ENCODE data around the gene PRKCB. TPM values are rescaled to one million over a fixed set of nuclear protein-coding genes. Genes with fewer than 3 reads are reported as not detected.

Gene PRKCB
- total and polyA plus RNA-seq, 2 of the 8 experiments (the other 6 are each of a cell fraction or from before 2014, with no cell fraction given) = 7.1 to 12.1 TPM

DNA sequence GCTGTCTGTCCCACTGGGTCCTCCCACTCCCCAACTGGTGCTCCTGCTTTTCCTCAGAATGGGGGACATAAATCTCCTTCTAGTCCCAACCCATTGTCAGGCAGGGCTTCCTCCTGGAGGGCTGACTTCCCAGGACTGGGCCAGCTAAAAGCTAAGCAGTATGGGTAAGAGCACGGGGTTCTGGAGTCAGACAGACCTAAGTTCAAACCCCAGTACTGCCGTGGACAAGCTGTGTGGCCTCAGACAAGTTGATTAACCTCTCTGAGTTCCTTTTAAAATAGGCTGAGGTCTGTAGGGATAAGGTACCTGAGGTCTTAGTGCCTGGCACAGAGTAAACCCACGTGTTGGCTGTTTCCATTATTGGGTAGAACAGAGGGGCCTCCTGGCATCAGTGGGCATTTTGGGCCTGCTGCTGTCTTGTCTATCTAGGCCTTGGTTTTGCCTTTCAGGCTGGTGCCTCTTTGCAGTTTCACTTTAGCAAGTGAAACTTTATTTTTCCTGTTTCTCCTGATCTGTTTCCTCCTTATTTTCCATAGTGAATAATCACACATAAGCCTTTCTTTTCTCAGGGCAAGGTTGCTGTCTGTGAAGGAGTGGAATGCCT is 114.6 kb downstream of the PRKCB start:
- DNase-seq (ENCODE audit: low read depth in 1 of 2, low spot score in 2 of 2) (no peak), FAIRE-seq (no peak)
- 82% methylated on average over 3 of the region's 3 CpGs; no CpG with 5 or more reads in 1 of the 2 experiments for WGBS, 2 experiments (ENCODE audit: extremely low coverage in 1 of 2, insufficient coverage in 1 of 2, insufficient read length in 1 of 2, insufficient replicate concordance in 2 of 2, low coverage in 1 of 2, low lambda C conversion rate in 2 of 2, missing lambda C conversion rate in 1 of 2)
- Histone ChIP-seq H3K36me3 (ENCODE audit: control insufficient read depth in 2 of 4, insufficient read depth in 4 of 4, low read length in 3 of 4) (no peaks in the 10 kb centered on the region), H3K4me2 (ENCODE audit: insufficient read depth in 1 of 2, low read depth in 2 of 2, low read length in 2 of 2) (no peak overlapping the region), H3K9ac (replicated peaks in 1 of 4; ENCODE audit: extremely low read depth in 1 of 4, low read depth in 3 of 4, low read length in 3 of 4) (no peak overlapping the region), H3K56ac (replicated peaks; ENCODE audit: insufficient read length, low read depth, low read length) (no peak overlapping the region), H3K9me3 (ENCODE audit: insufficient read depth in 2 of 2, low read depth in 1 of 2, low read length in 1 of 2) (no peaks in the 10 kb centered on the region), H3K4ac (replicated peaks; ENCODE audit: insufficient read length, low read depth, low read length) (no peak overlapping the region), H3K27ac (ENCODE audit: low read depth, low read length) (no peak overlapping the region), H2BK15ac (ENCODE audit: low read length) (no peak overlapping the region), H2AK5ac (ENCODE audit: low read depth, low read length) (no peak overlapping the region), H3K18ac (ENCODE audit: extremely low read depth, low read length) (no peak overlapping the region), H4K20me1 (replicated peaks in 1 of 2; ENCODE audit: control insufficient read depth in 1 of 2, insufficient read depth in 2 of 2, low read length in 2 of 2) (no peaks in the 10 kb centered on the region), H3K4me3 (ENCODE audit: extremely low read depth in 1 of 4, insufficient read depth in 2 of 4, low read depth in 3 of 4, low read length in 4 of 4) (no peak overlapping the region), H3K14ac (ENCODE audit: insufficient read length) (no peak overlapping the region), H4K5ac (ENCODE audit: insufficient read length, low read depth, low read length) (no peak overlapping the region), H4K8ac (ENCODE audit: extremely low read depth, insufficient read depth, low read length) (no peak overlapping the region), H2BK120ac (replicated peaks; ENCODE audit: low read depth, low read length) (no peak overlapping the region), H4K91ac (replicated peaks; ENCODE audit: insufficient read length, low read length) (no peak overlapping the region), H3K79me2 (ENCODE audit: control insufficient read depth in 1 of 2, insufficient read depth in 2 of 2, low read length in 2 of 2) (no peaks in the 10 kb centered on the region), H3K79me1 (ENCODE audit: low read depth, low read length) (no peaks in the 10 kb centered on the region), H2BK20ac (ENCODE audit: low read length) (no peak overlapping the region), H3K23ac (ENCODE audit: insufficient read length) (no peak overlapping the region), H3K23me2 (ENCODE audit: low read depth, low read length) (no peaks in the 10 kb centered on the region), H2BK5ac (ENCODE audit: low read depth, low read length) (no peak overlapping the region), H2BK12ac (ENCODE audit: low read depth, low read length) (no peak overlapping the region), H2AFZ (ENCODE audit: low read length) (no peak overlapping the region), H3K27me3 (replicated peaks in 1 of 4; ENCODE audit: control insufficient read depth in 3 of 4, extremely low read depth in 1 of 4, insufficient read depth in 3 of 4, low read length in 3 of 4) (no peaks in the 10 kb centered on the region), H3K4me1 (replicated peaks in 1 of 4; ENCODE audit: control insufficient read depth in 3 of 4, insufficient read depth in 4 of 4, low read length in 3 of 4) (peaks cover 2 to 11% (median 8%) of the 10 kb centered on the region in 4 experiments; a peak in 4 of 7 replicates)
- ChIA-PET CTCF (ENCODE audit: partially characterized antibody) (interaction anchor here (1.3 kb wide), 1 partner anchor 9 kb away, joined by 3 read pairs; no protein-coding TSS in a partner anchor), POLR2A (ENCODE audit: partially characterized antibody) (no interaction called here)
- TF ChIP-seq SRF (IDR thresholded peaks at IDR 0.05; ENCODE audit: low read depth, low read length) (no peak), KDM1A (IDR thresholded peaks at IDR 0.05; ENCODE audit: borderline replicate concordance, low read length) (no peak), TEAD4 (IDR thresholded peaks at IDR 0.05; ENCODE audit: low read depth, low read length) (no peak), ATF3 (IDR thresholded peaks at IDR 0.05; ENCODE audit: insufficient read depth, low read depth, low read length) (no peak)
